ENCODE data around the gene CYRIA.

Gene CYRIA

GRCh38 chr2:16649353-16650286 is 16.0 kb downstream of the CYRIA start:
- no peak for DNase-seq

DNA sequence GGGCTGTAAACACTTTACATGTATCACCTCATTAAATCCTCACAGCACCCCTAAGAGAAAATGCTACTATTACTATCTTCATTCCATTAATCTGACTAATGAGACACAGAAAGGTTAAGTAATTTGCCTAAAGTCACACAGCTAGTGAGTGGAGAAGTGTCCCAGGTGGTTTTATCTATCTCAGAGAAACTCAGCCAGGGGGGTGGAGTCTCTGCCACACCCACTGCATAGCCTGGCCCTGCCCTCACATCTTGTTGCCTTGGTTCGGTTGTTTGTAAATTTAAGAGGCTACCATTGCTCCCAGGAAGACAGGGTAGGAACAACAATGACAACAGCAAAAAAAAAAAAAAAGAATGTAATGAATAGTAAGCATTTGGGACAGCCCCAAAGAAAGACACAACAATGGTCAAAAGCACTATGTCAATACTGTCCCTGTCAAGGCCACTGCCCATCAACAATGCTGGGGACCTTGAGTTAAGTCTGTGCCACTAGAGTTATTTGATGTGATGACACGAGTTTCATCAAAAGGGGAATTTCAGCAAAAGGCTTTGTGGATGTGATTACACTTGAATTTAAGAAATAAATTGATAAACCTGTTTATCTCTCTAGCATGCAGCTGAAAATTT is 17.5 kb downstream of the CYRIA start:
- DNase-seq = no peak

DNA sequence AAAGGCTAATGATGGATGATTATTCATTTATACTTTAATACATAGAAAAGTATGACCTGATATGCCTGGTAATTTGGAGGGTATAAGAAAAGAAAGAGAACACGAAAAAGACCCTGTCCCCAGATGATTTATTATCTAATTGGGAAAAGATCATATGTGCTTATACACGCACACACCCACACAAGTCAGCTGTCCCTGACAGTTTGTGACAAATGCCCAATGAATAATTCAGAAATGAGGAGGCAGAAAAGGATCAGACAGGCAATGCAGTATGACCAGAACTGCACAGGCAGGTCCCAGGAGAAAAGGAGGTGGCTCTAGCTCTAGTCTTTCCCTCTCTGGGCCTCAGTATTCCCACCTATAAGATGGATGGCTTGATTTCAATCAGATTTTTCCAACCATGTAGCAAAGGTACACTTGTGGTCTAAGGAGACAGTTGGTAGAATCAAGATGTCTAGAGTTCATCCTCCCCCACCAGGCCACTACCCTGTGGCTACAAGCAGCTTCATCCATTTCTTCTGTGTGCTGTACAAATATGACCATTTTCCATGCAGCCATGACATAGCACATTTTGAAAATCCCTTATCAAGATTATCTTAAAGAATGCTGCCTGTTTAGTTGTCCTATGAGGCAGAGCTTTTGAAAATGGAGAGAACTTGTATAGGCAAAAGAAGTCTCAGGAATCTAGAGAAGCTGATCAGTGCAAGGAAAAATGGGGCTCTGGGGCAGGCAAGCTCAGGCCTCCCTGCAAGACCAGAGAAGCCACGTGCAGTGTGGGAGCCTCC is 19.7 kb downstream of the CYRIA start:
- no peak for DNase-seq

DNA sequence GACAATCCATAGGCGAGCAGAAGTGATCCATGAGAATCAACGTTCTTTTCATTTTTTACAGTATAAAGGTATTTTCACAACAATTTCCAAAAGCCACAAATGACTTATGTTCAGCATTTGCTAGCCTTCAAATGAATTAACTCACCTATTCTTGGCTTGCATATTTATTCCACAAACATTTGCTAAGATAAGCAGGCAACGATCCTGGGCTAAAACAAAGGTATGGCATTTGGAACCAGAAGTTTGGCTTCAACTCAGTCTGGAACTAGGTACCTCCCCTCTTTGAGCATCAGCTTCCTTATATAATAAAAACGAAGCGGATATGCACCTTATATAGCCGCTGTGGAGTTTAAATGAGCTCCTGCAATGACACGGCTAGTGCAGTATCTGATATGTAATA is 20.5 kb downstream of the CYRIA start:
- no peak for DNase-seq

GRCh38 chr2:16644221-16644925 is 21.3 kb downstream of the CYRIA start:
- DNase-seq = no peak

DNA sequence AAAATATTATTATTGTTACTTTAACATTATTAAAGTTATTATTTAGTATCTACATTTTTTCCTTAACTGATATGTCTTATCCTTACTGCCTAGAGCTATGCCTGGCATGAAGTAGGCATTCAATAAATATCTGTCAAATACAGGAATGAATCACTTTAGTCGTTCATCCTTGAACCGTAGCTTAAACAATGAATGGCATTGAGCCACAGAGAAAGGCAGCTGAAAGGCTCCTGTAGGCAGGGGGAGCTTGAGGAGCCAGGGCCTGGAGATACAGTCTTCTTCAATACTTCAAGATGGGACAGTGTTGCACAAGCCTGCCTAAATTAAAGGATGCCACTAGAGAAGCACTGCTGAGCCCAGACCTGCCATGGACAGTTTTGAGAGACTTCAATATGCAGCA is 22.5 kb downstream of the CYRIA start:
- no peak for DNase-seq

- DNase-seq = no peak
These were observed 23.5 kb downstream of the CYRIA start for GRCh38 chr2:16642088-16642487.

DNA sequence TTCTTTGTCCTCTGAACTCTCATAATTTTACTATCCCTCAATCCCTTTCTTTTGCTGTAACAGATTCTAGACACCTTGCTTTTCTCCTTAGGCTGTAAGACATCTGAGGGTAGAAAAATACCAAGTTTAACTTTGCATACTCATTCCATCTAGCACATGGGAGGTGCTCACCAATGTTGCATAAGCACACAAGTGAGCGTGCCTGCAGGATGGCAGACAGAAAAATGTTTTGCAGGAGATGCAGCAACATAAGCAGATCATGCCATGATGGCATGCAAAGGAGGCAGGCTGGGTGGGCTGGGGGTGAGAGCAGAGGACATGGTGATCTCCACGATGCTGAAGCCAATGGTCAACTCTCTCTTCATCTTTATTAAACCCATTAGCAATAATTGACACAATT is 24.1 kb downstream of the CYRIA start:
- no peak for DNase-seq

- DNase-seq = no peak
These were observed 24.8 kb downstream of the CYRIA start for GRCh38 chr2:16640867-16641266.

DNA sequence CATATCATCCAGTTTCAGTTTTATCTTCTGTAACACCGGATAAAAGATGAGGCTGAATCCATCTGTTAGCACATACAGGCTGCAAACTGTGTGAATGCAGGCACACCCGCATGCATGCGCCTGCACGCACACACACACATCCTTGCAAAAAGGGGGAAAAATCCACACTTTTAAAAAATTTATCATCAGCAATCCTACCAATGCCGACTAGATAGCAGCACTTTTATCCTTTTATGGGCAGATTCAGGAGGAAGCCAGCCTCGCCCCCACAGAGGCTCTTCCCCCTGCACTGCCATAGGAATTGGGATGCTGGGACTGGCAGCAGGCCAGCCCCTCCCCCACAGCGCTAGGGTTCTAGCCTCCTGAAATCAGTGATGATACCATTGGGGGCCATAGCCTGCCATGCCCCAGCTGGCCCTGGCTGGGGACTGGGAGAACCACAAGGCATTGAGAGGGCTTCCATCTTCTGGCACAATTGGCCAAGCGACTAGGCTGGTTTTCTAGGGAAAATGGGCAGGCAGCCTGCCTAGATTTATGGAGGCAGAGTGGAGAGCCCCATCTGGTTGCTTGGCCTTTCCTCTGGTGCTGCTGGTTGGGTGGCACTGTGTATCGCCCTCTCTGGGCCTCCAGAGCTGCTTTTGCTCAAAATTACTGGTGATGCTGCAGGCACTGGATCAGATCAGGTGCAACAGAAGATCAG is 25.5 kb downstream of the CYRIA start:
- no peak for DNase-seq

GRCh38 chr2:16639431-16639830 is 26.2 kb downstream of the CYRIA start:
- no peak for DNase-seq

- DNase-seq = no peak
These were observed 26.7 kb downstream of the CYRIA start for GRCh38 chr2:16638946-16639345.

DNA sequence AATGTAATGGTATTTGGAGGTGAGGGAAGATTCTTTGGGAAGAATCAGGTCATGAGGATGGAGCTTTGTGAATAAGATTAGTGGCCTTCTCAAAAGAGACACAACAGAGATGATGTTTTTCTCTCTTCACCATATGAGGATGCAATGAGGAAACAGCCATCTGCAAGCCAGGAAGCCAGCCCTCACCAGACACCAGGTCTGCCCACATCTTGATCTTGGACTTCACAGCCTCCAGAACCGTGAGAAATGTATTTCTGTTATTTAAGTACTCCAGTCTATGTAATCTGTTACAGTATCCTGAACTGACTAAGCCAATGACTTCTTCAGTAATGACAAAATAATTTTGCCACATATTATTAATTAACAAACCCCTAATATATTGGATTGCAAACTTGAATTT is 28.3 kb downstream of the CYRIA start:
- no peak for DNase-seq

DNA sequence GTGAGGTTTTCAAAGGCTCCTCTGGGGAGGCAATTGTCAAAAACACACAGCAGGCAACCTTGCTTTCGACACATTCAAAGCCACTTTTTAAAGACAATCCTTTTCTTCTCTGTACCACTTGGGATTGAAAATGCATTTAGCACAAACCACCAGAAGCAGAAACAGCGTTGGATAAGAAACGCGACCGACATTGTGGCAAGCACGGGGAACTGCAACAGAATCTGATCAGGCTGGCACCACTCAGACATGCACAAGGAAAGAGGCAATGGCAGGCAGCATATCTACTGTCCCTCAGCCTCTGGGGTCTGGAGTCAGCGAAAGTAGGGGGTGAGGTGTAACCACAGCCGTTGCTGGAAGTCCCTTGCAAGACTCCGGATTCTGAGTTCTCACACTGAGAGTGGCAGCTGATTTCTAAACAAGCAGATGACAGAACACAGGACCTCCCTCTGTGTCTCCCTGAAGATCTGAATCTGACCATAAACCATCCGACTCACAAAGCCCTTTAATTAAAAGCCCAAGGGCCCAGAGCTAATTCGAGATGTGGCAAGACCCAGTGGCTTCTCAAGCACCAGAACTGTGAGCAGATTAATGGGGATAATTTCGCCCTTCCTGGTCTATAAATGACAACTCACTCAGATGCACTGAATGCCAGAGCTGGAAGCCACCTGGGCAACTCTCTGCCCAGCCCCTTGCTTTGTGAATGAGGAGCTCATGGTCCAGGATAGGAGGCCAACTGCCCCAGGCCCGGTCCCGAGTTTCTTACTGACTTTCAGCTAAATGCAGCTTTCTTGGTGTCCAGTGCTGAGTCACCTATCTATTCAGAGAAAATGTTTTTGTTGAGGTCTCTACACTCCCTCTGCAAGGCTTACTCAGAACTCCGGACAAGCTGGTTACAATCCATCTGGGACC is 29.6 kb downstream of the CYRIA start:
- DNase-seq = no peak

- DNase-seq = no peak
These were observed 31.8 kb downstream of the CYRIA start for GRCh38 chr2:16633621-16634430.

DNA sequence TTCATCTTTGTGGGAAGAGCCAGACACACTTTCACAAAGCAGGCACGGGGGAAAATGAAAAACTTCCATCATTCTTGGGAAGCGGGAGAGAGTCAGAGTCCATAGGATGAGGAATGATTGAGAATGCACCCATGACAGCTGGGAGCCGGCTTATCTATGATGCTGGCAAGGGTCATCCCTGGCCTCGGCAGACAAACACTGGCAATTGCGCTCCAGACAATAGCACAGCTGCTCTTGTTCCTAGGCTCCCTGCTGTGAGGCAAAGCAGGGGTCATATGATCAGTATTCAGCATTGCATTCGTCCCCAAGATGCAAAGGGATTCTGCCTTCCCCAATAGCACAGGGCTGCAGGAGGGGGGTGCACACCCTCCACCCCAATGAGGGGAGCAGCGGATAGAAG is 33.0 kb downstream of the CYRIA start:
- no peak for DNase-seq

DNA sequence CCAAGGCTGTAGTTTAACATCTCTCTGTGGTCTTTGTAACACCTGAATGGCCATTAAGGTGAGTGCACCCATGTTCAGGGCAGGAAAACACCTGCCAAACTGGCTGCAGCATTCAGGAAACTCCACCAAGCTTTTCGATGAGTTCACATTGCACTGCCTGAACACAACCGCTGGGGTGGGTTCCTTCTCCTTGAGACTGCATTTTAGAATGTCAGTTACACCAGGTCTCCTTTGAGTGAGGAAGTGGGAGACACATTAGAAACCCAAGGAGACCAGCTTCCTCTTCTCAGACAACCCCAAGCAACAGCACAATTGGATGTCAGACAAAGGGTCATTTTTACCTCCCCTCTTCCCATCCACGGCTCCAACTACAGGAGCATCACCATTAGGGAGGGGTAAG is 35.2 kb downstream of the CYRIA start:
- DNase-seq = no peak

GRCh38 chr2:16629770-16630169 is 35.9 kb downstream of the CYRIA start:
- DNase-seq = no peak

- no peak for DNase-seq
These were observed 36.6 kb downstream of the CYRIA start for GRCh38 chr2:16629044-16629443.

DNA sequence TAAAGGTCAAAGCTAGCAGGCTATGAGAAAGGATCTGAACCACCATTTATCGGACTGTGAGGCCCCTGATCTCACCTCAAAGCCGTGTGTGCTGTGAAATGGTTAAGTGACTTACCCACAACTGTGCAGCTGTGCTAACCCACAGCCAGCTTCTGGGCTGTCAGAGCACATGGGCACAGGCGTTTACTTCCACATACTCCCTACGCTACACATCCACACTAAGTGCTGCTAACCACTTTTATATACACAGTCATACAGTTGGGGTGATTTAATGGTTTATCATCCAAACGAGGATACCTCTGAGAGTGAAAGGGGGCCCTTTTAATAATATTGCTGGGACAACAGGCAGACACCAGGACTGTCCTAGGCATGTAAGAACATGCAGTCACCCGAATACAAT is 37.3 kb downstream of the CYRIA start:
- no peak for DNase-seq

All from stimulated activated CD4-positive, alpha-beta T cell treated with anti-CD3 and anti-CD28 coated beads, Interleukin-4, amount 100 ng/mL, for 4 hours (primary cell).